ENCODE measurements around the gene C9orf85. TPM values are rescaled to one million over a fixed set of nuclear protein-coding genes. Genes with fewer than 3 reads are reported as not detected.
"Not testable (repeated sequence)": the region's sequence is repeated elsewhere in the genome, so short reads cannot be mapped to it uniquely, and the experiment has no call there.

Gene C9orf85
- total RNA-seq, 2 donors from 2014 or later, result 12.2 to 12.5 TPM

DNA sequence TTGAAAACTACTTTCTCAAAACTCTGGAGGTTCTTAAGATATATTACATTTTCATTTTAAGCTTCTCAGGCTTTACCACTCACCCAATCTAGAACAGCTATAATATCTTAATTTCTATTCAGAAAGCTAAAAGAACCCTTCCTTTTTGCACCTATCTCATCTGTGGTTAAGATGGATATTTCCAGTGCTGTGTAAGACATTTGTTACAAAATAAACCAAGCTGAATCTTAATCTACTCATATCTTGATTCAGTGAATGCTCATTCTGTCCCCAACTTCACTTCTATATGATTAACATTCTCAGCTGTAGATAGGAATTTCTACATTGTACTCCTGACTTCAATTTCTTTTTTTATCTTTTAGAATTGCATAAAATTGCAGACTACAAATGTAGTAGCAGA, 15.5 kb upstream of the C9orf85 start:
- no peaks in the 10 kb centered on the region for H3K9me3 ChIP-seq
- H3K27me3 ChIP-seq, result no peaks in the 10 kb centered on the region
- no peak for DNase-seq
- intact Hi-C loops (cut with DNase I), result no loop called here
- no peaks in the 10 kb centered on the region for H3K36me3 ChIP-seq
- H3K9ac ChIP-seq (ENCODE audit: low read depth in 2 of 2, low read length in 2 of 2), result no peak overlapping the region
- H3K4me3 ChIP-seq, result no peak overlapping the region
- TF ChIP-seq, protein P1, sequence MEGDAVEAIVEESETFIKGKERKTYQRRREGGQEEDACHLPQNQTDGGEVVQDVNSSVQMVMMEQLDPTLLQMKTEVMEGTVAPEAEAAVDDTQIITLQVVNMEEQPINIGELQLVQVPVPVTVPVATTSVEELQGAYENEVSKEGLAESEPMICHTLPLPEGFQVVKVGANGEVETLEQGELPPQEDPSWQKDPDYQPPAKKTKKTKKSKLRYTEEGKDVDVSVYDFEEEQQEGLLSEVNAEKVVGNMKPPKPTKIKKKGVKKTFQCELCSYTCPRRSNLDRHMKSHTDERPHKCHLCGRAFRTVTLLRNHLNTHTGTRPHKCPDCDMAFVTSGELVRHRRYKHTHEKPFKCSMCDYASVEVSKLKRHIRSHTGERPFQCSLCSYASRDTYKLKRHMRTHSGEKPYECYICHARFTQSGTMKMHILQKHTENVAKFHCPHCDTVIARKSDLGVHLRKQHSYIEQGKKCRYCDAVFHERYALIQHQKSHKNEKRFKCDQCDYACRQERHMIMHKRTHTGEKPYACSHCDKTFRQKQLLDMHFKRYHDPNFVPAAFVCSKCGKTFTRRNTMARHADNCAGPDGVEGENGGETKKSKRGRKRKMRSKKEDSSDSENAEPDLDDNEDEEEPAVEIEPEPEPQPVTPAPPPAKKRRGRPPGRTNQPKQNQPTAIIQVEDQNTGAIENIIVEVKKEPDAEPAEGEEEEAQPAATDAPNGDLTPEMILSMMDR (IDR thresholded peaks at IDR 0.05), result no peak
- no peak overlapping the region for H3K27ac ChIP-seq
- no peaks in the 10 kb centered on the region for H3K4me1 ChIP-seq

DNA sequence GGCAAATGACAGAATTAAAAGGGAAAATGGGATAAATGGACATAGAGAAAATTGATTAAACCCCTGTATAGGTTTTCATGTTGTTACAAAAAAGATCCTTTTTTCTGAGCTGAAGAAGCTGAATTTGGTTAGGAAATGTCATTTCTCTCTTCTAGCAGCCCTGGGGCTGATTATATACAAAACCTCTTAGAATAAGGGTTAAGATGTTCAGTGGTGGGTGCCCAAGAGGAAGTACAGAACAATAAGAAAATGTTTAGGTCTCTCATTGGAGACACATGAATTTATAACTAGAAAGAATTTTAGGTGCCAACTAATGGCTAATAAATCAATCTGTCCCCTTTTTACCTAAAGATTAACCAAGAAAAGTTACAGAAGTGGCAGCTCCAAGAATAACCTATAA, 14.7 kb upstream of the C9orf85 start:
- Histone ChIP-seq H3K4me1 (no peaks in the 10 kb centered on the region), H3K27me3 (no peaks in the 10 kb centered on the region), H3K9me3 (no peaks in the 10 kb centered on the region), H3K4me3 (no peak overlapping the region), H3K27ac (no peak overlapping the region), H3K9ac (ENCODE audit: low read depth in 2 of 2, low read length in 2 of 2) (no peak overlapping the region), H3K36me3 (no peaks in the 10 kb centered on the region)
- TF ChIP-seq, protein P1 (IDR thresholded peaks at IDR 0.05), result no peak
- intact Hi-C loops (cut with DNase I), result no loop called here
- no peak for DNase-seq

DNA sequence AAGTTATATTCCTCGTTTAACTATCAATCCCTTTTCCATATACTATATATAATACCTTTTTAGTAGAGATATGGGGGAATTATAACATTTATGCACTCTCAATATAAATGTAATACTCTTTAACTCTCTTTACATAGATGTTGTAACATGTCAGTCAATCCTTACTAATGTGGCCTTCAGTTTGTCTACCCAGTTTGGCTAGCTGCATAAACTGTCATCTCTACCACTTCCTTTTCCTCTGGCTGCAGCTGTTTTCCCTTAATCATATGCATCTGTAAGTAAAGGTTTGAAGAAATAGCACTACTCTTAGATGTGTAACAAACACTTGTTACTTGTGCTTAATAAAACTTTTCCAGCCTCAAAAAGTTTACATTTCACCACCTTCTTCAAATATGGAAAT, 13.9 kb upstream of the C9orf85 start:
- H3K4me1 ChIP-seq, result no peaks in the 10 kb centered on the region
- no peak for DNase-seq
- TF ChIP-seq, protein P1 (IDR thresholded peaks at IDR 0.05), result no peak

DNA sequence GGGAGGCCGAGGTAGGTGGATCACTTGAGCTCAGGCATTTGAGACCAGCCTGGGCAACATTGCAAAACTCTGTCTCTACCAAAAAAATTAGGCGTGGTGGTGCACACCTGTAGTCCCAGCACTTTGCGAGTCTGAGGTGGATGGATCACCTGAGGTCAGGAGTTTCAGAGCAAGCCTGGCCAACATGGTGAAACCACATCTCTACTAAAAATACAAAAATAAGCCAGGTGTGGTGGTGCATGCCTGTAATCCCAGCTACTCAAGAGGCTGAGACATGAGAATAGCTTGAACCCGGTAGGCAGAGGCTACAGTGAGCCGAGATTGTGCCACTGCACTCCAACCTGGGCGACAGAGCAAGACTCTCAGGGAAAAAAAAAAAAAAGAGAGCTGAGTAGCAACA, 12.7 kb upstream of the C9orf85 start:
- intact Hi-C loops (cut with DNase I); H3K27me3 ChIP-seq; H3K4me3 ChIP-seq; H3K36me3 ChIP-seq; H3K4me1 ChIP-seq; H3K9me3 ChIP-seq; H3K9ac ChIP-seq (ENCODE audit: low read depth in 2 of 2, low read length in 2 of 2); DNase-seq; H3K27ac ChIP-seq: not testable (repeated sequence)

More for the DNA sequence above, 13.9 kb upstream of the C9orf85 start:
- H3K27me3 ChIP-seq, result no peaks in the 10 kb centered on the region
- no peaks in the 10 kb centered on the region for H3K9me3 ChIP-seq
- intact Hi-C loops (cut with DNase I), result no loop called here
- no peak overlapping the region for H3K27ac ChIP-seq
- no peak overlapping the region for H3K4me3 ChIP-seq
- H3K9ac ChIP-seq (ENCODE audit: low read depth in 2 of 2, low read length in 2 of 2), result no peak overlapping the region
- H3K36me3 ChIP-seq, result no peaks in the 10 kb centered on the region

DNA sequence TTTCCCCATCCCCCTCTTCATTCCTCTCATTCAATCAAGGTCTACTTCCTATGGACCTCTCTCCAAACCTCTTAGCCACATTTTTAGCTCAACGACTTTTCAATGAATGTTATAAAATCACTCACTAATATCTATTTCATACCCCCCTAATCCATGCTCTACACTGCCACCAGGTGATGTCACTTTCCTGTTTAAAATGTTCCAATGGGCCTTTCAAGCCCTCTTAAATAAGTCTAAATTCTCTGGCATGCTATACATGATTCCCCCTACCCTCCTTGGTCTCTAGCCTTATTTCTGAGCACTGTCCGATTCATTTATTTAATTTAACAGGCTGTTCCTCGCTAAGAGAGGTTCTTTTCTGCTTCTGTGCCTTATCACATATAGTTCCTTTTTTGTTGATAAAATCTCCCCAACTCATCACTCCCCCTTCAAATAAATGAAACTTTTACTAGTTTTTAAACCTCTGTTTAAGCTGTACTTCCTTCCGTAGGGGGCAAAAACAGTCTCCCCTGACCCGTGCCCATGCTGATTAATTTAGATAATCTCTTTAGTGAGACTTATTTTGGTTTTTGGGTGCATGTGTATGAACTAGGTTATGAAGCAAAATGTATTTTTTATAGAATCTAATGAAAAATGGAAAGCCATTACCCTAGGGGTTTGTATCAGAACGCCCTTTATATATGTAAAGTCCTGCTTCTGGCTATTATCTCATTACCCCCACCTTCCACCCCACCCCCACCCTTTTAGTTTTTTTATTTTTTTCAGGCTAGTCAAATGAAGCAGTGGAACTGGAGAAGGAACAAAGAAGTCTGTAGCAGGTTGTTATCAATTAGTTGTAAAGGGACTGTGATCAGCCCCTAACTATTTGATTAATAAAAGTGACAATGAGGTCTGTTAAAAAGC, 9.5 kb upstream of the C9orf85 start:
- H3K36me3 ChIP-seq, result no peaks in the 10 kb centered on the region
- TF ChIP-seq, protein P1 (IDR thresholded peaks at IDR 0.05), result no peak
- no peak for DNase-seq
- H3K27ac ChIP-seq, result no peak overlapping the region
- H3K4me3 ChIP-seq, result no peak overlapping the region
- H3K9me3 ChIP-seq, result no peaks in the 10 kb centered on the region
- no peaks in the 10 kb centered on the region for H3K4me1 ChIP-seq
- H3K9ac ChIP-seq (ENCODE audit: low read depth in 2 of 2, low read length in 2 of 2), result no peak overlapping the region
- no peaks in the 10 kb centered on the region for H3K27me3 ChIP-seq
- intact Hi-C loops (cut with DNase I), result no loop called here

DNA sequence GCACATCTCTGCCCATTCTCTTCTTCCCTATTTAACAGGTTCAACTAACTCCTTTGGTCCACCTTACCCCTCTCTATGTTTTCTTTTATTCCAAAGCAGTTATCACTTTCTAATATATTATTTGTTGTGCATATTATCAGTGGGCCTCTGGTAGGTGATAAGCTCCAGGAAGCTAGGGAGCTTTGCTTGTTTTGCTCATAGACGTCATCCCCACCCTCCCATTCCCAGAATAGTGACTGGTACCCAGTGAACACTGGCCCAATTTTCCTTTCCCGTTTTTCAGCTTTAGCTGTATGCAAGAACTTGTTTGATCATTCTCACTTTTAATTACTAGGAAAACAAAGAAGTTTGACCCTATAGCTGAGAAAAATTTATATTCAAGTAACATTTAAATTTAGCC, 7.4 kb upstream of the C9orf85 start:
- no peaks in the 10 kb centered on the region for H3K9me3 ChIP-seq
- H3K9ac ChIP-seq (ENCODE audit: low read depth in 2 of 2, low read length in 2 of 2), result no peak overlapping the region
- no peak overlapping the region for H3K4me3 ChIP-seq
- H3K4me1 ChIP-seq, result no peaks in the 10 kb centered on the region
- intact Hi-C loops (cut with DNase I), result no loop called here
- no peaks in the 10 kb centered on the region for H3K27me3 ChIP-seq
- H3K36me3 ChIP-seq, result no peaks in the 10 kb centered on the region
- DNase-seq, result no peak
- TF ChIP-seq, protein P1 (IDR thresholded peaks at IDR 0.05), result no peak
- no peak overlapping the region for H3K27ac ChIP-seq
